Fibroblast of the aortic adventitia (primary cell): Measurements from ENCODE around the gene KCNJ14. TPM values are rescaled to one million over a fixed set of nuclear protein-coding genes. Genes with fewer than 3 reads are reported as not detected.

Source experiments
- DNase-seq: peaks from one replicate; pipeline ENCODE4 v3.0.0-alpha.2; 2010; ENCODE audit warnings: low read depth
- H3K4me3 ChIP-seq: 2 replicates; pipeline ENCODE4 v1.5.1; 2011; ENCODE audit warnings: low read depth, mild to moderate bottlenecking, control low read depth, low read length, moderate library complexity
- CTCF ChIP-seq: IDR thresholded peaks from 2 replicates; pipeline ENCODE4 v1.5.1; 2011; ENCODE audit warnings: mild to moderate bottlenecking, low read length, control low read depth, inconsistent platforms; ENCODE audit not compliant: insufficient read depth
- total RNA-seq: library from RNA; depleted of rRNA; stranded (reverse); fragments of >200 nt; gene quantifications from 2 replicates; pipeline ENCODE4 v1.2.3, GENCODE V29; 2012; ENCODE audit warnings: low replicate concordance

KCNJ14 gene
- total RNA-seq, 1 donor, result 0.54 TPM

GRCh38 chr19:48436586-48436985, 18.8 kb upstream of the KCNJ14 start:
- no peak for DNase-seq
- no peak for TF ChIP-seq CTCF
- H3K4me3 ChIP-seq, result no peak overlapping the region

GRCh38 chr19:48441360-48442050, 13.9 kb upstream of the KCNJ14 start:
- no peak for TF ChIP-seq CTCF
- no peak for DNase-seq
- no peak overlapping the region for H3K4me3 ChIP-seq

GRCh38 chr19:48442116-48443035, 13.0 kb upstream of the KCNJ14 start:
- no peak overlapping the region for H3K4me3 ChIP-seq
- no peak for TF ChIP-seq CTCF
- no peak for DNase-seq

- H3K4me3 ChIP-seq, result no peak overlapping the region
- TF ChIP-seq CTCF, result no peak
- DNase-seq, result no peak
Measured at GRCh38 chr19:48443256-48443655, 12.1 kb upstream of the KCNJ14 start.

GRCh38 chr19:48443731-48444128, 11.6 kb upstream of the KCNJ14 start:
- no peak for TF ChIP-seq CTCF
- no peak for DNase-seq
- H3K4me3 ChIP-seq, result no peak overlapping the region

- TF ChIP-seq CTCF, result no peak
- DNase-seq, result no peak
- H3K4me3 ChIP-seq, result peak overlapping the region; percentile 96
Measured at GRCh38 chr19:48444129-48444935, 11.0 kb upstream of the KCNJ14 start.
